C4-2B (cell line): ENCODE measurements around the gene RBM4.
"Not testable (repeated sequence)": the region's sequence is repeated elsewhere in the genome, so short reads cannot be mapped to it uniquely, and the experiment has no call there.

Experiments
- ZFX ChIP-seq: fragments of 450-650 bp; IDR thresholded peaks from 2 replicates; pipeline ENCODE4 v1.6.1; 2017
- TF ChIP-seq, protein P1 (sequence below): fragments of 450-650 bp; conservative IDR thresholded peaks from 2 replicates; pipeline ENCODE4 v1.5.1; 2017; ENCODE audit warnings: mild to moderate bottlenecking

DNA sequence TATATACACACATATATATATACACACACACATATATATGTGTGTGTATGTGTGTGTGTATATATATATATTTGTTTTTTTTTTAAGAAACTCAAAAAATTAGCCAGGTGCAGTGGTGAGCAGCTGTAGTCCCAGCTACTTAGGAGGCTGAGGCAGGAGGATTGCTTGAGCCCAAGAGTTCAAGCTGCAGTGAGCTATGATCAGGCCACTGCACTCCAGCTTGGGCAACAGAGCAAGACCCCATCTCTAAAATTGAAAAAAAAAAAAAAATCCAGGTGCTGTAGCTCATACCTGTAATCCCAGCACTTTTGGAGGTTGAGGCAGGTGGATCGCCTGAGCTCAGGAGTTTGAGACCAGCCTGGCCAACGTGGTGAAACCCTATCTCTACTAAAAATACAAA is 49.2 kb upstream of the RBM4 start:
- TF ChIP-seq, protein P1, sequence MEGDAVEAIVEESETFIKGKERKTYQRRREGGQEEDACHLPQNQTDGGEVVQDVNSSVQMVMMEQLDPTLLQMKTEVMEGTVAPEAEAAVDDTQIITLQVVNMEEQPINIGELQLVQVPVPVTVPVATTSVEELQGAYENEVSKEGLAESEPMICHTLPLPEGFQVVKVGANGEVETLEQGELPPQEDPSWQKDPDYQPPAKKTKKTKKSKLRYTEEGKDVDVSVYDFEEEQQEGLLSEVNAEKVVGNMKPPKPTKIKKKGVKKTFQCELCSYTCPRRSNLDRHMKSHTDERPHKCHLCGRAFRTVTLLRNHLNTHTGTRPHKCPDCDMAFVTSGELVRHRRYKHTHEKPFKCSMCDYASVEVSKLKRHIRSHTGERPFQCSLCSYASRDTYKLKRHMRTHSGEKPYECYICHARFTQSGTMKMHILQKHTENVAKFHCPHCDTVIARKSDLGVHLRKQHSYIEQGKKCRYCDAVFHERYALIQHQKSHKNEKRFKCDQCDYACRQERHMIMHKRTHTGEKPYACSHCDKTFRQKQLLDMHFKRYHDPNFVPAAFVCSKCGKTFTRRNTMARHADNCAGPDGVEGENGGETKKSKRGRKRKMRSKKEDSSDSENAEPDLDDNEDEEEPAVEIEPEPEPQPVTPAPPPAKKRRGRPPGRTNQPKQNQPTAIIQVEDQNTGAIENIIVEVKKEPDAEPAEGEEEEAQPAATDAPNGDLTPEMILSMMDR, result not testable (repeated sequence)
- not testable (repeated sequence) for TF ChIP-seq ZFX
